Prostate gland (tissue), 2 donors: ENCODE results near the gene GASK1A. TPM values are rescaled to one million over a fixed set of nuclear protein-coding genes. Genes with fewer than 3 reads are reported as not detected.

Experiments
- DNase-seq: peaks from one replicate; pipeline ENCODE4 v3.0.0-alpha.2; 2019; ENCODE audit warnings: low spot score
- H3K27ac ChIP-seq, 2 donors: fragments of 200-600 bp; sonication (generic); 2 replicates each; pipeline ENCODE4 v1.5.1; 2017 to 2019
- H3K27me3 ChIP-seq: fragments of 200-600 bp; sonication (generic); replicated peaks from 2 replicates; pipeline ENCODE4 v1.5.1; 2019; ENCODE audit not compliant: insufficient read depth
- H3K36me3 ChIP-seq, 2 donors: fragments of 200-600 bp; sonication (generic); 1 replicate in 1 of 2; 2 replicates in 1 of 2; pipeline versions ENCODE4 v1.5.1 to v1.8.1; 2017 to 2019
- H3K4me1 ChIP-seq: fragments of 200-600 bp; sonication (generic); replicated peaks from 2 replicates; pipeline ENCODE4 v1.5.1; 2019
- H3K4me3 ChIP-seq, 2 donors: fragments of 200-600 bp; sonication (generic); 2 replicates each; pipeline ENCODE4 v1.5.1; 2017 to 2019
- H3K9me3 ChIP-seq: fragments of 200-600 bp; sonication (generic); 2 replicates; pipeline ENCODE4 v1.5.1; 2017
- CTCF ChIP-seq, 4 experiments: fragments of 200-600 bp in 2 of 4; fragments of 450-650 bp in 2 of 4; sonication (generic) in 2 of 4; IDR thresholded peaks; 1 replicate in 3 of 4; 2 replicates in 1 of 4; pipeline ENCODE4 v1.5.1; 2016 to 2019; ENCODE audit warnings: antibody characterized with exemption in 4 of 4, mild to moderate bottlenecking in 2 of 4, moderate library complexity in 2 of 4
- POLR2A ChIP-seq: fragments of 450-650 bp; IDR thresholded peaks from one replicate; pipeline ENCODE4 v1.6.1; 2016; ENCODE audit warnings: antibody characterized with exemption, mild to moderate bottlenecking
- POLR2AphosphoS5 ChIP-seq: sonication (generic); formaldehyde crosslinking; IDR thresholded peaks from one replicate; pipeline ENCODE4 v1.6.1; 2017; ENCODE audit warnings: antibody characterized with exemption
- WGBS: methylation state at CpG from one replicate; pipeline ENCODE4 v1.1.5; 2018; 5-methylcytosine and 5-hydroxymethylcytosine counted together
- intact Hi-C: fragments of 100-400 bp; cut with DNase I; formaldehyde crosslinking; loops from one replicate; pipeline ENCODE4 v1.14.2; 2022
- total RNA-seq, 2 donors: library from RNA; depleted of rRNA; stranded (reverse); fragments of >200 nt; gene quantifications; one replicate each; pipeline ENCODE4 v1.1.0, GENCODE V29; 2016

The GASK1A gene
- total RNA-seq, 2 donors from 2014 or later, result 4.7 to 17.5 TPM

- 59% methylated on average over 6 of the region's 6 CpGs for WGBS
- no peak for TF ChIP-seq CTCF (IDR thresholded peaks at IDR 0.05)
- no peak for TF ChIP-seq POLR2A
- no peak for TF ChIP-seq POLR2AphosphoS5
- peaks cover 3% of the 10 kb centered on the region for H3K27me3 ChIP-seq
- H3K36me3 ChIP-seq, result no peaks in the 10 kb centered on the region
- no peak for DNase-seq
- H3K9me3 ChIP-seq, result no peaks in the 10 kb centered on the region
- intact Hi-C loops, result loop anchor here (10.0 kb wide), 1 partner anchor 304 kb away; the partner anchor contains the start of gene SNRK
- H3K4me1 ChIP-seq, result no peaks in the 10 kb centered on the region
- no peak overlapping the region for H3K27ac ChIP-seq
- H3K4me3 ChIP-seq, result no peak overlapping the region
Measured at GRCh38 chr3:42980909-42981308, 1.8 kb downstream of the GASK1A start.

GRCh38 chr3:42982645-42983412 lies 3.7 kb downstream of the GASK1A start:
- no peaks in the 10 kb centered on the region for H3K4me1 ChIP-seq
- H3K4me3 ChIP-seq, result no peak overlapping the region
- no peak overlapping the region for H3K27ac ChIP-seq
- TF ChIP-seq POLR2AphosphoS5, result no peak
- no peak for TF ChIP-seq CTCF (IDR thresholded peaks at IDR 0.05)
- no peak for TF ChIP-seq POLR2A
- intact Hi-C loops, result loop anchor here (10.0 kb wide), 1 partner anchor 302 kb away; the partner anchor contains the start of gene SNRK
- no peak for DNase-seq
- no peaks in the 10 kb centered on the region for H3K9me3 ChIP-seq
- H3K36me3 ChIP-seq, result no peaks in the 10 kb centered on the region
- H3K27me3 ChIP-seq, result peaks cover 3% of the 10 kb centered on the region
- 79% methylated on average over 6 of the region's 6 CpGs for WGBS

GRCh38 chr3:42983927-42984326 lies 4.8 kb downstream of the GASK1A start:
- Histone ChIP-seq H3K36me3 (no peaks in the 10 kb centered on the region), H3K4me3 (no peak overlapping the region), H3K9me3 (no peaks in the 10 kb centered on the region), H3K27ac (no peak overlapping the region), H3K27me3 (peaks cover 3% of the 10 kb centered on the region), H3K4me1 (no peaks in the 10 kb centered on the region)
- no peak for DNase-seq
- WGBS, result 93% methylated on average over 3 of the region's 3 CpGs
- intact Hi-C loops, result loop anchor here (10.0 kb wide), 1 partner anchor 301 kb away; the partner anchor contains the start of gene SNRK
- TF ChIP-seq CTCF (IDR thresholded peaks at IDR 0.05), result no peak
- TF ChIP-seq POLR2AphosphoS5, result no peak
- no peak for TF ChIP-seq POLR2A

GRCh38 chr3:42984701-42985100 lies 5.6 kb downstream of the GASK1A start:
- no peak overlapping the region for H3K27ac ChIP-seq
- intact Hi-C loops, result loop anchor here (10.0 kb wide), 1 partner anchor 300 kb away; the partner anchor contains the start of gene SNRK
- H3K9me3 ChIP-seq, result no peaks in the 10 kb centered on the region
- no peak overlapping the region for H3K4me3 ChIP-seq
- H3K4me1 ChIP-seq, result no peaks in the 10 kb centered on the region
- 59% methylated on average over 4 of the region's 4 CpGs for WGBS
- TF ChIP-seq POLR2AphosphoS5, result no peak
- no peak for TF ChIP-seq CTCF (IDR thresholded peaks at IDR 0.05)
- no peak for TF ChIP-seq POLR2A
- no peak for DNase-seq
- H3K36me3 ChIP-seq, result no peaks in the 10 kb centered on the region
- H3K27me3 ChIP-seq, result peaks cover 3% of the 10 kb centered on the region

- H3K27ac ChIP-seq, result no peak overlapping the region
- intact Hi-C loops, result loop anchor here (10.0 kb wide), 1 partner anchor 297 kb away; the partner anchor contains the start of gene SNRK
Measured at GRCh38 chr3:42988097-42988496, 9.0 kb downstream of the GASK1A start.

More at GRCh38 chr3:42988097-42988496, 9.0 kb downstream of the GASK1A start:
- 61% methylated on average over 3 of the region's 3 CpGs for WGBS
- no peak overlapping the region for H3K4me3 ChIP-seq
- no peaks in the 10 kb centered on the region for H3K9me3 ChIP-seq
- no peaks in the 10 kb centered on the region for H3K36me3 ChIP-seq
- no peak for TF ChIP-seq POLR2AphosphoS5
- no peak for TF ChIP-seq CTCF (IDR thresholded peaks at IDR 0.05)
- TF ChIP-seq POLR2A, result no peak
- H3K4me1 ChIP-seq, result no peaks in the 10 kb centered on the region
- no peak for DNase-seq
- peaks cover 3% of the 10 kb centered on the region for H3K27me3 ChIP-seq
